Breast epithelium (tissue), 4 donors: ENCODE data around the gene SMPDL3B. TPM values are rescaled to one million over a fixed set of nuclear protein-coding genes. Genes with fewer than 3 reads are reported as not detected.
A peak's percentile ranks its signal among the peaks of the same experiment; 100 is the strongest.

Experiments used
- DNase-seq, 2 donors: peaks; one replicate each; pipeline ENCODE4 v3.0.0-alpha.2; 2019; ENCODE audit warnings: low spot score in 2 of 2
- H3K27ac ChIP-seq, 2 donors: fragments of 200-600 bp; sonication (generic) in 1 of 2; one replicate each; pipeline ENCODE4 v1.5.1; 2016 to 2019; ENCODE audit warnings: mild to moderate bottlenecking in 1 of 2
- H3K27me3 ChIP-seq, 2 donors: fragments of 200-600 bp; sonication (generic) in 1 of 2; one replicate each; pipeline versions ENCODE4 v1.5.1 to v1.6.0; 2017 to 2019; ENCODE audit warnings: control low read depth in 1 of 2, mild to moderate bottlenecking in 1 of 2
- H3K36me3 ChIP-seq: fragments of 200-600 bp; one replicate; pipeline ENCODE4 v1.5.1; 2019
- H3K4me1 ChIP-seq, 2 donors: fragments of 200-600 bp; sonication (generic); one replicate each; pipeline ENCODE4 v1.5.1; 2016 to 2019; ENCODE audit warnings: control low read depth in 1 of 2
- H3K4me3 ChIP-seq, 3 donors: fragments of 200-600 bp; sonication (generic); 1 replicate in 2 of 3; 2 replicates in 1 of 3; pipeline ENCODE4 v1.5.1; 2016 to 2019; ENCODE audit warnings: mild to moderate bottlenecking in 3 of 3, moderate library complexity in 2 of 3
- H3K9me3 ChIP-seq, 2 donors: fragments of 200-600 bp; sonication (generic) in 1 of 2; one replicate each; pipeline ENCODE4 v1.5.1; 2016 to 2019; ENCODE audit warnings: control low read depth in 1 of 2
- POLR2A ChIP-seq: fragments of 450-650 bp; IDR thresholded peaks from one replicate; pipeline ENCODE4 v1.6.1; 2016; ENCODE audit warnings: antibody characterized with exemption, mild to moderate bottlenecking, moderate library complexity
- POLR2AphosphoS5 ChIP-seq, 3 donors: sonication (generic); formaldehyde crosslinking; IDR thresholded peaks; one replicate each; pipeline ENCODE4 v1.6.1; 2017; ENCODE audit warnings: antibody characterized with exemption in 3 of 3
- intact Hi-C: fragments of 100-400 bp; cut with DNase I; formaldehyde crosslinking; loops from one replicate; pipeline ENCODE4 v1.15.1; 2023; ENCODE audit warnings: low total_unique reads
- total RNA-seq, 3 donors: library from RNA; depleted of rRNA; stranded (reverse); fragments of >200 nt; gene quantifications; one replicate each; pipeline ENCODE4 v1.1.0, GENCODE V29; 2016
- TF ChIP-seq, protein P1 (sequence below), 3 donors: fragments of 450-650 bp; IDR thresholded peaks; one replicate each; pipeline ENCODE4 v1.5.1; 2016 to 2017; ENCODE audit warnings: antibody characterized with exemption in 3 of 3, mild to moderate bottlenecking in 3 of 3, moderate library complexity in 3 of 3

Gene SMPDL3B
- total RNA-seq, 3 donors from 2014 or later = 13.8 to 14.9 TPM; not detected in 1

DNA sequence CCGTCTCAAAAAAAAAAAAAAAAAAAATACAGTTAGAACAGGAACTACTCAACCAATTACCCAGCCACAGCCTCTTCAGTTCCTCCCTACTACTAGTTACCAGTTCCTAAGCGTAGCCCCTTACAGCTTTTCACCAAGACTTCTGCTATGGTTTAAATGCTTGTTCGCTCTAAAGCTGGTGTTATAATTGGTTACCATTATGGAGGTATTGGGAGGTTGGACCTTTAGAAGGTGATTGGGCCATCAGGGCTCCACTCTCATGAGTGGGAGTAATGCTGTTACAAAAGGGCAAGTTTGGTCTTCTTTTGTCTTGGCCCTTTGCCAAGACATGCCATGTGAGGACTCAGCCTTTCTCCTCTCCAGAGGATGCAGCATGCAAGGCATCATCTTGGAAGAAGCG, 3.0 kb upstream of the SMPDL3B start:
- H3K36me3 ChIP-seq = no peaks in the 10 kb centered on the region
- DNase-seq = no peak
- no peaks in the 10 kb centered on the region for H3K27me3 ChIP-seq
- TF ChIP-seq, protein P1, sequence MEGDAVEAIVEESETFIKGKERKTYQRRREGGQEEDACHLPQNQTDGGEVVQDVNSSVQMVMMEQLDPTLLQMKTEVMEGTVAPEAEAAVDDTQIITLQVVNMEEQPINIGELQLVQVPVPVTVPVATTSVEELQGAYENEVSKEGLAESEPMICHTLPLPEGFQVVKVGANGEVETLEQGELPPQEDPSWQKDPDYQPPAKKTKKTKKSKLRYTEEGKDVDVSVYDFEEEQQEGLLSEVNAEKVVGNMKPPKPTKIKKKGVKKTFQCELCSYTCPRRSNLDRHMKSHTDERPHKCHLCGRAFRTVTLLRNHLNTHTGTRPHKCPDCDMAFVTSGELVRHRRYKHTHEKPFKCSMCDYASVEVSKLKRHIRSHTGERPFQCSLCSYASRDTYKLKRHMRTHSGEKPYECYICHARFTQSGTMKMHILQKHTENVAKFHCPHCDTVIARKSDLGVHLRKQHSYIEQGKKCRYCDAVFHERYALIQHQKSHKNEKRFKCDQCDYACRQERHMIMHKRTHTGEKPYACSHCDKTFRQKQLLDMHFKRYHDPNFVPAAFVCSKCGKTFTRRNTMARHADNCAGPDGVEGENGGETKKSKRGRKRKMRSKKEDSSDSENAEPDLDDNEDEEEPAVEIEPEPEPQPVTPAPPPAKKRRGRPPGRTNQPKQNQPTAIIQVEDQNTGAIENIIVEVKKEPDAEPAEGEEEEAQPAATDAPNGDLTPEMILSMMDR (IDR thresholded peaks at IDR 0.05) = no peak
- TF ChIP-seq POLR2A (no peak), POLR2AphosphoS5 (IDR thresholded peaks at IDR 0.05) (no peak)
- H3K4me1 ChIP-seq = no peaks in the 10 kb centered on the region
- H3K4me3 ChIP-seq = no peak overlapping the region
- intact Hi-C loops = no loop called here
- H3K27ac ChIP-seq = no peak overlapping the region
- H3K9me3 ChIP-seq = no peaks in the 10 kb centered on the region

DNA sequence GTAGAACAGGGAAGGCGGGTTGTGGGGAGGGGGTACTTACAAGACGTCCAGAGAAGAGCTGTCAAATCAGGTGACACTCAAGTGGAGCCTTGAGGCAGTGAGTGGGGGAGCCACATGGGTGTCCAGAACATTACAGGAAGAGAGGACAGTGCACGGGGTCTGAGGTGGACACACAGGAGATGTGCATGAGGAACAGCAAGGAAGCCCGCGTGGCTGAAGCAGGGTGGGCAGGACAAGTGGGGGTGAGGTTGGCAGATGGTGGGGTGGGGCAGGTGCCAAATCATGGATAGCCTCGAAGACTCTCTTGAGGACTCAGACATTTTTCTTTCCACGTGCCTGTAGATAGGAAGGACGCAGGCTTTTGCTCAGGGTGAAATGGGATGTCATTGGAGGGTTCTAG, 921 bp downstream of the SMPDL3B start:
- intact Hi-C loops = no loop called here
- peak overlapping the region in 2 of 3 donors; percentile 48 to 61 for H3K4me3 ChIP-seq
- H3K36me3 ChIP-seq = no peaks in the 10 kb centered on the region
- H3K27me3 ChIP-seq = no peaks in the 10 kb centered on the region
- TF ChIP-seq POLR2A (no peak), POLR2AphosphoS5 (IDR thresholded peaks at IDR 0.05) (no peak)
- TF ChIP-seq, protein P1 (IDR thresholded peaks at IDR 0.05) = no peak
- no peak overlapping the region for H3K27ac ChIP-seq
- no peaks in the 10 kb centered on the region for H3K4me1 ChIP-seq
- no peaks in the 10 kb centered on the region for H3K9me3 ChIP-seq
- DNase-seq = no peak

DNA sequence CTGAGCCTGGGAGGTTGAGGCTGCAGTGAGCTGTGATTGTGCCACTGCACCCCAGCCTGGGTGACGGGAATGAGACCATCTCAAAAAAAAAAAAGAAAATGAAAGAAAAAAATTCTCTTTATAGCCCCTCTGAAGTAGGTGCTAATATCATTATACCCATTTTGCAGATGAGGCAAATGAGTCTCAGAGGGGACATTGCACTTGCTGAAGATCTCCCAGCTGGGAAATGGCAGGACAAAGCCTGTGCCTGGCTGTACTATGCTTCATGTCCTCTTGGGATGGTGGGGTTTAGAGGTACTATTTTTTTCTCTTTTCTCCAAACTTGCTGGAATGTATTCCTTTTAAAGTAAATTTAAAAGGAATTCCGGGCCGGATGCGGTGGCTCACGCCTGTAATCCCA, 1.6 kb downstream of the SMPDL3B start:
- H3K36me3 ChIP-seq = no peaks in the 10 kb centered on the region
- H3K27ac ChIP-seq = no peak overlapping the region
- H3K27me3 ChIP-seq = no peaks in the 10 kb centered on the region
- H3K4me3 ChIP-seq = no peak overlapping the region
- intact Hi-C loops = no loop called here
- no peaks in the 10 kb centered on the region for H3K4me1 ChIP-seq
- no peaks in the 10 kb centered on the region for H3K9me3 ChIP-seq
- TF ChIP-seq POLR2A (no peak), POLR2AphosphoS5 (IDR thresholded peaks at IDR 0.05) (no peak)
- TF ChIP-seq, protein P1 (IDR thresholded peaks at IDR 0.05) = no peak
- DNase-seq = no peak

DNA sequence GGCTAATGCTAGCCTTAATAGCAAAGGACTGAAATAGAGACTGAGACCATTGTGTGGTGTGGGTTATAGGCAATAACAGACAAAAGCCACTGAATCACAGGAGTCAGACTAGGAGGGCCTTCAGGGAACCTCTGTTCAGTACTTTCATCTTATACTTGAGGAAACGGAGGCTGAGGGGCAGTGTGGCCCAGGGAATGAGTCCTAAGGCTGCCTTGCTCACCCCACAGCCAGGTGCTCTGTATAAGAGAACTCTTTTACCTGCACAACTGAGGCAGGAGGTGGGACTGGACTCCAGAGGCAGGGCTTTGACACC, 2.7 kb downstream of the SMPDL3B start:
- no peak overlapping the region for H3K4me3 ChIP-seq
- H3K27ac ChIP-seq = no peak overlapping the region
- TF ChIP-seq POLR2AphosphoS5 (IDR thresholded peaks at IDR 0.05) (no peak), POLR2A (no peak)
- TF ChIP-seq, protein P1 (IDR thresholded peaks at IDR 0.05) = no peak
- H3K4me1 ChIP-seq = no peaks in the 10 kb centered on the region
- DNase-seq = no peak
- no peaks in the 10 kb centered on the region for H3K27me3 ChIP-seq
- intact Hi-C loops = no loop called here
- H3K36me3 ChIP-seq = no peaks in the 10 kb centered on the region
- no peaks in the 10 kb centered on the region for H3K9me3 ChIP-seq

DNA sequence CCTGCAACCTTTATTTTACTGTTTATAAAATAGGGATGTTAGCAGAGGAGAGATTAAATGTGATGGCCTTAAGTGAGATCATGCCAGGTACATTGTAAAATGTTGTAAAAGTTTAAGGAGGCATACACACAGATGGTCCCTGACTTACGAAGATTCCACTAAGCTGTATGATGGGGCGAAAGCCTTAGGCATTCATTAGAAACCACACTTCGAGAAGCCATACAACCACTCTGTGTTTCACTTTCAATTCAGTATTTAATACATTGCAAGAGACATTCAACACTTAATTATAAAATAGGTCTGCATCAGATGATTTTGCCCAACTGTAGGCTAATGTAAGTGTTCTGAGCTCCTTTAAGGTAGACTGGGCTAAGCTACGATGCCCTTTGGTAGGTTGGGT, 3.7 kb downstream of the SMPDL3B start:
- Histone ChIP-seq H3K36me3 (no peaks in the 10 kb centered on the region), H3K9me3 (no peaks in the 10 kb centered on the region), H3K4me1 (no peaks in the 10 kb centered on the region), H3K27ac (no peak overlapping the region), H3K4me3 (no peak overlapping the region), H3K27me3 (no peaks in the 10 kb centered on the region)
- intact Hi-C loops = no loop called here
- no peak for DNase-seq
- TF ChIP-seq POLR2AphosphoS5 (IDR thresholded peaks at IDR 0.05) (no peak), POLR2A (no peak)
- TF ChIP-seq, protein P1 (IDR thresholded peaks at IDR 0.05) = no peak
